OCI-LY7 (cell line): ENCODE data around the gene ARHGEF10L.

Experiments
- CTCF ChIP-seq: fragments of 200-600 bp; sonication (generic); conservative IDR thresholded peaks from 2 replicates; pipeline ENCODE4 v1.5.1; 2014; ENCODE audit warnings: mild to moderate bottlenecking, antibody characterized with exemption, low read length, moderate library complexity, mixed read lengths
- EZH2phosphoT487 ChIP-seq: fragments of 200-600 bp; sonication (generic); IDR thresholded peaks from 2 replicates; pipeline ENCODE4 v1.6.1; 2018; ENCODE audit warnings: low read depth, borderline replicate concordance, mild to moderate bottlenecking, mixed run types, antibody characterized with exemption, low read length, moderate library complexity, mixed read lengths

- no peak for TF ChIP-seq CTCF
- TF ChIP-seq EZH2phosphoT487, result no peak
Observed at GRCh38 chr1:17636612-17637011, 97.1 kb downstream of the ARHGEF10L start.
